Left ventricle myocardium superior (tissue), 1 donor: Measurements from ENCODE around the gene SPPL3. TPM values are rescaled to one million over a fixed set of nuclear protein-coding genes. Genes with fewer than 3 reads are reported as not detected.
"Not testable (repeated sequence)": the region's sequence is repeated elsewhere in the genome, so short reads cannot be mapped to it uniquely, and the experiment has no call there.

Source experiments
- ATAC-seq: fragments of 200-7000 bp; cut with Tn5 transposase; one replicate; pipeline ENCODE4 v1.9.1; 2020; ENCODE audit warnings: mild to moderate bottlenecking, moderate library complexity
- DNase-seq: peaks from one replicate; pipeline ENCODE4 v3.0.0-alpha.2; 2020
- intact Hi-C: fragments of 100-400 bp; cut with micrococcal nuclease; formaldehyde crosslinking; loops from one replicate; pipeline ENCODE4 v1.11.0; 2022
- total RNA-seq: library from RNA; stranded (reverse); fragmentation: NEBNext Ultra II Directional; extraction: Animal tissue kit (Norgen Biotek cat#: 25700); gene quantifications from one replicate; pipeline ENCODE4 v1.2.1, GENCODE V29; 2021
- donor health status: DM: no; HTN: yes; CAD: no; lungs with severe emphysema.

Gene SPPL3
- total RNA-seq, 1 donor from 2014 or later: 34.6 TPM

- DNase-seq: no peak
- intact Hi-C loops: no loop called here
- ATAC-seq: no peak
Measured at GRCh38 chr12:120740871-120741270, 163.3 kb downstream of the SPPL3 start.

- no peak for ATAC-seq
- DNase-seq: no peak
- intact Hi-C loops: no loop called here
Measured at GRCh38 chr12:120739821-120740613, 164.1 kb downstream of the SPPL3 start.

- intact Hi-C loops: no loop called here
- ATAC-seq: no peak
- DNase-seq: no peak
Measured at GRCh38 chr12:120739031-120739762, 165.0 kb downstream of the SPPL3 start.

GRCh38 chr12:120738252-120739030 is 165.7 kb downstream of the SPPL3 start:
- DNase-seq (peak; percentile 42), ATAC-seq (no peak)
- intact Hi-C loops: no loop called here

GRCh38 chr12:120737557-120738251 is 166.5 kb downstream of the SPPL3 start:
- ATAC-seq (no peak), DNase-seq (no peak)
- intact Hi-C loops: no loop called here

GRCh38 chr12:120736404-120737331 is 167.5 kb downstream of the SPPL3 start:
- DNase-seq: no peak
- no peak for ATAC-seq
- intact Hi-C loops: no loop called here

- intact Hi-C loops: no loop called here
- DNase-seq (no peak), ATAC-seq (no peak)
Measured at GRCh38 chr12:120735181-120735580, 169.0 kb downstream of the SPPL3 start.

GRCh38 chr12:120734210-120734609 is 169.9 kb downstream of the SPPL3 start:
- intact Hi-C loops: no loop called here
- ATAC-seq: no peak
- no peak for DNase-seq

GRCh38 chr12:120733574-120733973 is 170.6 kb downstream of the SPPL3 start:
- DNase-seq (no peak), ATAC-seq (no peak)
- intact Hi-C loops: no loop called here

DNA sequence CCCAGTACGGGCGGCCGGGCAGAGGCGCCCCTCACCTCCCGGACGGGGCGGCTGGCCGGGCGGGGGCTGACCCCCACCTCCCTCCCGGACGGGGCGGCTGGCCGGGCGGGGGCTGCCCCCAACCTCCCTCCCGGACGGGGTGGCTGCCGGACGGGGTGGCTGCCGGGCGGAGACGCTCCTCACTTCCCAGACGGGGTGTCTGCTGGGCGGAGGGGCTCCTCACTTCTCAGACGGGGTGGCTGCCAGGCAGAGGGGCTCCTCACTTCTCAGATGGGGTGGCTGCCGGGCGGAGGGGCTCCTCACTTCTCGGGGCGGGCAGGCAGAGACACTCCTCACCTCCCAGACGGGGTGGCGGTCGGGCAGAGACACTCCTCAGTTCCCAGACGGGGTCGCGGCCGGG is 172.0 kb downstream of the SPPL3 start:
- ATAC-seq, DNase-seq, intact Hi-C loops: not testable (repeated sequence)

DNA sequence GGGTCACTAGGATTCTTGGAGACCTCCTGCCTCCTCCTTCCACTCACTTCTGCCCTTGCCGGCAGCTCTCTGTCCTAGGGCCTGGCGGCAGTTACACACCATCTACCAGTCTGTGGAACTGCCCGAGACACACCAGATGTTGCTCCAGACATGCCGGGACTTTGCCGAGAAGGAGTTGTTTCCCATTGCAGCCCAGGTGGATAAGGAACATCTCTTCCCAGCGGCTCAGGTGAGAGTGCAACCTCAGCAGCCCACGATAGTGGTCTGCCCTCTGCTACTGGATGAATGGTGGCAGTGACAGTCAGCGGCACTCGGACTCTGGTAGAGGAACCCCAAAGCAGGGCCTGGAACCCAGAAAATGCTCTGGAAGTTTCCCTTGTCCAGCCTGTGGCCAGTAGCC is 177.2 kb downstream of the SPPL3 start:
- DNase-seq (no peak), ATAC-seq (no peak)
- intact Hi-C loops: no loop called here

- DNase-seq (no peak), ATAC-seq (no peak)
- intact Hi-C loops: no loop called here
Measured at GRCh38 chr12:120726510-120726793, 177.7 kb downstream of the SPPL3 start.

- intact Hi-C loops: no loop called here
Measured at GRCh38 chr12:120725659-120726509, 178.3 kb downstream of the SPPL3 start, which contains the start of gene ACADS. ACADS (plus strand) TSS chr12:120725826; CDS start chr12:120725886, 60 bp downstream.

GRCh38 chr12:120725151-120725658 is 179.0 kb downstream of the SPPL3 start:
- intact Hi-C loops: no loop called here
- no peak for DNase-seq
- ATAC-seq: no peak

More at GRCh38 chr12:120725659-120726509, 178.3 kb downstream of the SPPL3 start, which contains the start of gene ACADS:
- DNase-seq: peak; percentile 96
- ATAC-seq: peak; percentile 98

DNA sequence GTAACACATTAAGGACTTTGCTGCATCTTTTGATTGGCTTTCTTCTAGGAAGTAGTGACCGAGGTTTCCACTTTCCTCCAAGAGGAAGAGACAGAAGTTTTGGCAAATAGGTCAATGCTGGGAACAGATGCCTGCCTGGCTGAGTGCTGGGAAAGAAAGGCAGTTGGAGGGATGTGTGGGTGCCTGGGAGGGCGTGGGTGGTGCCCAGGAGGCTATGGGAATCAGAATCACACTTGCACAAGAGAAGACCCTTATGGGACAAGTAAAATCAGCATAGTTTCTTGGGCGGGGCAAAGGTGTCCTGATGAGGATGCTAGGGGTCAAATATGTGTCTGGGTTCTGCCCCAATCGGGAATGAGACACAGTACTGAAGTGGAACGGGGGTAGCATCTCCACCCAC is 179.4 kb downstream of the SPPL3 start:
- DNase-seq (no peak), ATAC-seq (no peak)
- intact Hi-C loops: no loop called here

DNA sequence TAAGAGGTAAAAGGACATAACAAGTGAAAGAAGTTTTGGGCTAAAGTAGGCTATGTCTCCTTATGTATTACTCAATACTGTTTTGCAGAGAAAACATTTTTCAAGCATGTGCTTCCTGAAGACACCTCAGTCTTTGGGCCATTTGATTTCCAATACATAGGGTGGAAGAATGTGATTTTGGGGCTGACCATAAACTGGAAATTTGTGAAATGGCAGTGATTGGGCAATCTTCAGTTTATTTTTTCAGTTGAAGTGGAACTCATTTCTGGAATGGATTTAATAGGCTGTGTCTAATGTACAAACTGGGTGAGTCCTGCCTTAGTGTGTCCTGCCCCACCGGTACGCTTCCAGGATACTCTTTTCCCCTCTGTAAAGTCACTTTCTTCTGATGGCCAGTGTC is 181.4 kb downstream of the SPPL3 start:
- no peak for DNase-seq
- no peak for ATAC-seq
- intact Hi-C loops: no loop called here

DNA sequence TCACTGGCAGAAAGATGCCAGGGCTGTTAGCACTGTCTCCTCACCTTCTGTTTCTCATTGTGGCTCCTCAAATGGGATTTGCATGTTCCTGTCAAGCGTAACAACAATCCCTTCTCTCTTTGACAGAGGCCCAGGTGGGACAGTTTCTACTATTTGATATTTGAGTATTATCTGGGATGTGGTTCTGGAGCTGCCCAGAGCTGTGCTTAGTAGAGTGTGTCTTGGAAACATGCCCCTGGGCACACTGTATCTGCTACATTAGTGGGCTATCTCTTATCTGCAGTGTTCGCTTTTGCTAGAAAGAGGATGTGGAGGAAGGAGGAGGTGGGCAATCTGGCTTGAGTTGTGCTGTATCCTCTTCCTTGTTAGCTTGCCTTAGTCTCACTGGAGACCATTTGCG is 182.3 kb downstream of the SPPL3 start:
- intact Hi-C loops: no loop called here
- no peak for DNase-seq
- ATAC-seq: no peak
